GM21360 (cell line): Measurements from ENCODE around the gene PLAGL2.

Experiments used
- ATAC-seq: cut with Tn5 transposase; IDR thresholded peaks from one replicate; pipeline ENCODE4 v1.9.1; 2021; ENCODE audit warnings: mild to moderate bottlenecking, moderate library complexity; ENCODE audit not compliant: unreplicated experiment

Gene PLAGL2

DNA sequence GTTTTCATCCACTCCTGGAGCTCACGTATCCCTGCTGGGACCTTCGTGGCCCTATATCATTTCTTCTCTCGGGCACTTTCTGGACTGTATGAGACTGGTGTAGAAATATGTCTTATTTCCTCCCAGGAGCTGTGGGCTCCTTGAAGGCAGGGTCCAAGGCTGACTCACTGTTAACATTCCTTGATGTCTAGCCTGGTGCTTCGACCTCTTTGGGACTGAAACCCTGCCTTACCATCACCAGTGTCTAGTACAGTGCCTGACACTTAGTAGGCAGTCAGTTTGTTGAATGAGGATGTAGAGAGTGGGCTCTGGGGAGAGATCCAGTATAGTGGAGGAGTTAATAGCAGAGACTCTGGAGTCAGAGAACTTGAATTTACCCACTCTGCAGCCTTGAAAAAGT, 23.7 kb upstream of the PLAGL2 start:
- no peak for ATAC-seq

- ATAC-seq, result no peak
These were observed 23.2 kb upstream of the PLAGL2 start for GRCh38 chr20:32230707-32231106.

DNA sequence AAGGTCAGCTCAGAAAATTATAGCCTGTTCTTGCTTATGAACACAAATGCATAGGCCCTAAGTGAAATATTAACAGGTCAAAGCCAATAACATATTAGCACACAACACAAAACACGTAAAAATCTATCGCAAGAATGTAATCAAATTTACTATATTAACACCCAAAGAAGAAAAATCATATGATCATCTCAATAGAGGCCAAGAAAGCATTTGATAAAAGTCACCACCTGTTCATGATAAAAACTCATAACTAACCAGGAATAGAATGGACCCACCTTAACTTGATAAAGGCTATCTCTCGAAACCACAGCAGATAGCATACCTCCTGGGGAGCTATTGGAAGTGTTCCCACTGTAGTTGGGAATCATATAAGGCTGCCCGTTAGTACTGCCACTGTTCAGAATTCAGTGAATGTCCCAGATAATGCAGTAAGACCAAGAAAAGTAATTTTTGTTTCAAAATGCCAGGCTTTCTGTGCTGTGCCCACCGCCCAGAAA, 21.8 kb upstream of the PLAGL2 start:
- no peak for ATAC-seq

GRCh38 chr20:32227744-32228688, 20.5 kb upstream of the PLAGL2 start:
- no peak for ATAC-seq

DNA sequence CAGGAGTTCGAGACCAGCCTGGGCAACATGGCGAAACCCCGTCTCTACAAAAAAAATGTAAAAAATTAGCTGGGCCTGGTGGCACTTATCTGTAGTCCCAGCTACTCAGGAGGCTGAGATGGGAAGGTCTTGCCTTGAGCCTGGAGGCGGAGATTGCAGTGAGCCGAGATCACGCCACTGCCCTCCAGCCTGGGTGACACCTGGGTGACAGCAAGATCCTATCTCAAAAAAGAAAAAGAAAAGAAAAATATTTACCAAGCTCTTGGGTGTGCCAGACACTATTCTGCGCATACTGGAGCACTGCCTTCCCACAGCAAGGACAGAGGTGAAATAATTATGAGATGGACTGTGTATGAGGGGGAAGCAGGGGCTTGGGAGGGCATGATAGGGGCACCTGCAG, 19.8 kb upstream of the PLAGL2 start:
- no peak for ATAC-seq

DNA sequence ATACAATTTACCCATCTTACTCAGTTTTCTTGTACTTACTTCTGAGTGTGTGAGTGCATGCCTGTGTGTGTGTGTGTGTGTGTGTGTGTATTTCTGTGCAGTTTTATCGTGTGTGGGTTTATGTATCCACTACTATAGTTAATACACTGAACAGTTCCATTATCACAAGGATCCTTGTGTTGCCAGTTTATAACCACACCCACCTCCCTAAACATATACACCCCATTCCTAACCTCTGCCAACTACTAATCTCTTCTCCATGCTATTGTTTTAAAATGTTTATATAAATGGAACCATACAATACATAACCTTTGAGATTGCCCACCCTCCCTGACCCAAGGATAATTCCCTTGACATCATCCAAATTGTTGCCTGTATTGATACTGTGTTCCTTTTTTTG, 18.8 kb upstream of the PLAGL2 start:
- no peak for ATAC-seq

DNA sequence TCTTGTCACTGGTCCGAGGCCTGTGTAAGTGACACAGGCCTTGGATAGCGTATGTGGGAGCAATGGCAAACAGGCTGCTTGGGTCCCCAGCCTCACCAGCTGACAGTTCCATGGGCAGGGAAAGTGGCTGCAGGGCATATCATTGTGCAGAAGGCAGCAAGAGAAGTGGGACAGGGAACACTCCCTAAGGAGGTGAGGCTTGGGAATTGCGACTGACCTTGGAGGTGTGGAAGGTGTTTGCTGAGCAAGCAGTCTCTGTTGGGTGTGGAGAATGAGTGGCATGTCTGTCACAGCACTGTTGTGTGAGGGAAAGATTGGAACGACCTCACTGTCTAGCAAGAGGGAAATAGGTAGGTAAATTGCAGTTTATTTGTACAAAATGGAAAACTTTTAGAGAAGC, 16.9 kb upstream of the PLAGL2 start:
- no peak for ATAC-seq

DNA sequence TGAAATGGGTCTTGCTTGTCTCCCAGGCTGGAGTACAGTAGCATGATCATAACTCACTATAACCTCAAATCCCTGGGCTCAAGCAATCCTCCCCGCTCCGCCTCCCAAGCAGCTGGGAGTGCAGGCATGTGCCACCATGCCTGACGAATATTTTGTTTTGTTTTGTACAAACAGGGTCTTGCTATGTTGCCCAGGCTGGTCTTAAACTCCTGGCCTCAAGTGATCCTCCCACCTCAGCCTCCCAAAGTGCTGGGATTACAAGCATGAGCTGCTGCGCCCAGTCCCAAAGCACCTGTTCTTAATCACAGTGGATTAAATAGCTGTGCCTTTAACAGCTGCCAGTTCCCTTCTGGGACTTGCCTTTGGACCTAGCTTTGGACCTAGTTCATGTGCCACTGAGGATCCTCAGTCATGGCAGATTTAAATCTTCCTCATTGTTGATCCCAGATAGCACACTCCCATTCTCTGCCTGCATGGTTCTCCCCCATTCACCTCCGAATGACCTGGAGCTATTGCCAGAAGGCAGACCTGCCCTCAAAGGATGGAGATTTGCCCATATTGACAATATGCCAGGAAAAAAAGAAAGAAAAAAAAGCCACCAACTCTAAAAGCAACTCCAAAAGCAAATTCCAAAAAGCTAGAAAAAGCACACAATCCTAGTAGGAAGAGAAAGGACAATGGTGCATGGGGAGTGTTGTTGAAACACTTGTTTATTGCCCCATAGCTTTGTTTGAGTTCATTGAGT, 10.8 kb upstream of the PLAGL2 start:
- ATAC-seq, result no peak

GRCh38 chr20:32216179-32217142, 8.9 kb upstream of the PLAGL2 start:
- no peak for ATAC-seq

DNA sequence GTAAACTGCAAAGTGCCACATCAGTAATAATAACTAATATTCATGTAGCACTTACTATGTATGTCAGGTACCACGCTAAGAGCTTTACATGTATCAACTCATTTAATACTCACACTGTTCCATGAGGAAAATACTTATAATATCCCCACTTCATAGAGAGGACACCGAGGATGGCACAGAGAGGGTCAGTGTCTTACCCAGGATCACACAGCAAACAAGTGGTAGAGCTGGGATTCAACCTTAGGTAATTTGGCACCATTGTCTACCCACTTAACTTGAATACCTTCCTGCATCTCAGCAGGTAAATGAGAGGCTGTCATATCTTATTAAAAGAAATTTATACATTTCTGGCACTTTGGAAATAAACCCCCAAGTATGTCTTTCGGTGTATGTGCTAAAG, 8.2 kb upstream of the PLAGL2 start:
- ATAC-seq, result no peak

DNA sequence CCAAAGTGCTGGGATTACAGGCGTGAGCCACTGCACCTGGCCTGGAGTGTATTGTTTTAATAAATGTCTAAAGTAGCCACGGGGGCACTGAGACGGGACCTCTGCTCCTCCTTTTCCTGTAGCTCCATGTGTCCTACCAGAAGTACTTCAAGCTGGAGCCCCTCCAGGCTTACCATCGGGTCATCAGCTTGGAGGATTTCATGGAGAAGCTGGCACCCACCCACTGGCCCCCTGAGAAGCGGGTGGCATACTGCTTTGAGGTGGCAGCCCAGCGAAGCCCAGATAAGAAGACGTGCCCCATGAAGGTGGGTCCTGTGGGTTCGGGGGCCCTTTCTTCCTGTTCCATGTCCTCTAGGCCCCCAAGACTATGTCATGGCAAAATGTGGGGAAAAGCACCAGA, 7.6 kb upstream of the PLAGL2 start:
- ATAC-seq, result no peak

- ATAC-seq, result no peak
These were observed 6.3 kb upstream of the PLAGL2 start for GRCh38 chr20:32213870-32214269.

DNA sequence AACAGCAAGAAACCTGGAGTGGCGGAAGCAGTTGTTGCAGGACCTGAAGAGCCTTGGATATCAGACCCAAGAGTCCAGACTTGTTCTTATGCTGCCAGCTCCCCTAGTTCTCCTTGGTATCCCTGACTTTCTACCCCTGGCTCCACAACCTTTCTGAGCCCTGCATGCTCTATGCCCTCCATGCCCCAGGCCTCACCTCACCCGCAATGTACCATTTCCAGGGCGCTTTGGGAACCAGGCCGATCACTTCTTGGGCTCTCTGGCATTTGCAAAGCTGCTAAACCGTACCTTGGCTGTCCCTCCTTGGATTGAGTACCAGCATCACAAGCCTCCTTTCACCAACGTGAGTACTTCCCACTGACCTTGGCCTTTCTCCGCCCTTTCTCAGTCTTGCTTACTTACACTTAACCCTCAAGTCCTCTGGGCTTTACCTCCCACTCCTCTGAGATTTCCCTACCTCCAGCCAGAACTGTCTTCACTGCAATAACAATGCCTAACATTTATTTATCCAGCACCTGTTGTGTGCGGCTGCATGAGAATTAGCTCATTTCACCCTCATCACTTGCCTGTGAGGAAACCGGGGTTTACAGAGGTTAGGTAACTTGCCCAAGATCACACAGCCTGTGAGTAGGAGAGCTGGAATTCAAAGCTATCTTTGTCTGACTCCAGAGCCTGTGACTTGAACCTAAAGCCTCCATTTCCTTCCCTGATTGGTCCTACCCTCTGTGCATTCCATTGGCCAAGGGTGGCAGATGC, 2.5 kb upstream of the PLAGL2 start:
- no peak for ATAC-seq

- ATAC-seq, result no peak
These were observed 1.1 kb upstream of the PLAGL2 start for GRCh38 chr20:32208499-32209154.

DNA sequence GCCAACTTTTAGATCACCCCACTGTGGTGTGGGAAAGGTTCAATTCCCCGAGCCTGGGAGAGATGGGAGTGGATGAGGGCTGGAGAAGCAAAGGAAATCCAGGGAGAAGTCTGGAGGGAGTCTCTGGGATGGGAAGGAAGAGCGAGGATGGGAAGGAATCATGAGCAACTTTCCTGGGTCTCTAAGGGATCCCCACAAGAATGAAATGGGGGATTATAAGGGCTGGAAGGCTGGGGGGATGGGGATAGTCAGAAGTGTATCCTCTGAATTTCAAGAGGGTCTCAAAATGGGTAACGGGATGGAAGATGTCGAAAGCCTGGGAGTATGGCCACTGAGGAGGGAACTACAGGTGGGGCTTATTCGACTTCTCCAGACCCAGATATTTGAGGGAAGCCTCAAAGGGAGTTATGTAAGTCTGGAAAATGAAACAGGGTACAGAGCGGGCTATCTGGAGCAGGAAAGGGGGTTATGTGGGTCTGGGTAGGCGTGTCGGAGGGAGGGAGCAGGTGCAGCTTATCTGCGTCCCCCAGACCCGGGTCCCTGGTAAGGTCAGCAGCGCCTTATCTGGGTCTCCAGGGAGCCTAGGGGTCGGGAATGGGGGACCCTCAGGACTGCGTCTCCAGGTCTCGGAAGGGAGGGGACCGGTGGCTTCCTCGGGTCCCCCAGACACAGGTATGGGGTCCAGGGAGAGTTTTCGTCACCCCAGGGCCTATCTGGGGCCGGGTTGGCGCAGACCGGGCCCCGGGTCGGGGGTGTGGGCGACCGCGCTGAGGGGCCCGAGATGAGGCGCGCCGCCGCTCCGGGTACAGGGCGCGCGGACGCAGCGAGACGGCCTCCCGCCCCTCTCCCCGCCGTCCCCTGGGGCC, 550 bp downstream of the PLAGL2 start:
- peak; percentile 15 for ATAC-seq

DNA sequence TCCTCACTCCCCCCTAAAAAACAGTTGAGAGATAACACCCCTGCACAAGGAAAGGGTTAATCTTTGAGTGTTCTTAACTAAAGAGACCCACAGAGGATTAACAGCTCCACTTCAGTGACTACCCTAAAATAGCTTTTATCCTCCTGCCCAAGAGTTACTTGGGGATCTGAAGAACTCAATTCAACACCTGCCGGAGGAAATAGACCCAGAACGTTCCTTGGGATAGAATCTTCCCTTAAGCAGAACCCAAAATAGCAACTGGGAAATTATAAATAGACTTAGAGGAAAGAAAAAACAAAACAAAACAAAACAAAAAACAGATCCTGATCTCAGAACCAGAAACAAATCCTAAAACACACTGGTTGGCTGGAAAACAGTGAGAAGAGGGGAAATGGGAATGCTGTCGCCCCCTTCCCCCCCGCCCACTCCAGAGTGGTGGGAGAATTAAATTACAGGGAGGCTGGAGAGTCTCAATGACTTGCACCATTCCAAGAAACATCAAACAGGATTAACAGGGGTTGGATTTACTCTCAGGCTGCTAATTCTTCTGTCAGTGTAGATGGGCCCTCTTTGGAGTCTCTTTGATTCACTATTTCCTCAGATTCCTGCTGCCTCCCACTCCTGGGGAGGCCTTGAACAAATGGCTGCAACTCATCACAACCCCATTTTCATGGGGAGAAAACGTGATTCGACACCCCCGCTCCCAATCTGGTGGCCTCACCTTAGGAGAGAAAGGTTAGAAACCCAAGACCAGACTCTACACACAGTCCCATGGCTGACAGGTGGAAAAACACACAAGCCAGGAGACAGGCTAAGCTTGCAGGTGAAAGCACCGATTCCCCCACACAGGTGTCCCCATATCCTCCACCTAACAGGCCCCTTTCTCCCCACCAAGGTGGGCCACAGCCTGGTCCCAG, 1.4 kb downstream of the PLAGL2 start:
- ATAC-seq, result no peak

DNA sequence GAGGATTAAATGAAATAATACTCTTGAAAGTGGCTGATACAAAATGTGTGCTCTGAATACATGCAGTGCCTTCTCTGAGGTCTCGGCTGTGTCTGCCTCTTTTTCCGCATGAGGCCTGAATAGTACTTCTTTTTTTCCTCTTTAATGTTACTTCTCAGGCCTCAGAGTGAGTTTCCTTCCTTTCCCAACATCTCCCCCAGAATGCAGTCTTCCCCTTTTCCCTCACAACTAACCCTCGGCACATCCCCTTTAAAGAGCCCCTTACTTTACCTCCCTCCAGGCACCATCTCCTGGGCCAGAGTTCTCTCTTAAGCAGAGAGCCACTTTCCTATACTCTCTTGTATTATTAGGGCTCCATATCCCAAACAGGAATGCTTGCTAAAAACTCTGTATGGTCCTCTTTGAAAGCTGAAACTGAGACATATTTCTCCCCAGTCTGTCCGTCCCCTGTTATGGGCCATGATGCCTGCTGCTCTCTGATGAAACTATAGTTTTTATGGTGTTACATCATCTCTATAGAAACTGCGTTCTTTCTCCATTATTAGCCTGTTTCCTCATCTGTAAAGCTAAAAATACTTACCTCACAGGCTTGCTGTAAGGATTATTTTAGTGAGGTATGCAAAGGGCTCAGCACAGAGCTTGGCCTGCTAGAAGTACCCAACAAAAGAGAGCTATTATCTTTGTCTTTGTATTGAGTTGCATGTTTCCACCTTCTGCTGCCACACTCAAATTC, 2.3 kb downstream of the PLAGL2 start:
- no peak for ATAC-seq
